K562 (cell line): ENCODE measurements around the gene DDX51. TPM values are rescaled to one million over a fixed set of nuclear protein-coding genes. Genes with fewer than 3 reads are reported as not detected.
A peak's percentile ranks its signal among the peaks of the same experiment; 100 is the strongest.

Experiments
- CBX1 ChIP-seq: sonication (generic); IDR thresholded peaks from 2 replicates; pipeline ENCODE4 v1.6.1; 2016; ENCODE audit warnings: antibody characterized with exemption, low read depth, mild to moderate bottlenecking
- HDAC6 ChIP-seq: IDR thresholded peaks from 2 replicates; pipeline ENCODE4 v1.6.1; 2012; ENCODE audit warnings: low read depth, mild to moderate bottlenecking, control low read depth, inconsistent platforms, low read length, moderate library complexity
- KDM2B ChIP-seq: fragments of 250-450 bp; sonication (Bioruptor Pico); IDR thresholded peaks from 2 replicates; pipeline ENCODE4 v1.8.0; 2021; ENCODE audit warnings: mild to moderate bottlenecking, moderate library complexity
- NFYB ChIP-seq: IDR thresholded peaks from 2 replicates; pipeline ENCODE4 v1.6.1; 2011; ENCODE audit warnings: mild to moderate bottlenecking, moderate library complexity; ENCODE audit not compliant: insufficient read length; ENCODE audit errors: extremely low read depth
- PTTG1 ChIP-seq: fragments of 450-650 bp; IDR thresholded peaks from 2 replicates; pipeline ENCODE4 v1.6.1; 2016; ENCODE audit warnings: low read depth, mild to moderate bottlenecking, missing genetic modification characterization, missing compliant biosample characterization
- RFX5 ChIP-seq: IDR thresholded peaks from 2 replicates; pipeline ENCODE4 v1.6.1; 2011; ENCODE audit warnings: low read depth, mild to moderate bottlenecking, improper control_type of control experiment, low read length
- SREBF1 ChIP-seq: fragments of 150-350 bp; IDR thresholded peaks from 2 replicates; pipeline ENCODE4 v1.6.1; 2014; ENCODE audit warnings: antibody characterized with exemption, low read depth, low read length, borderline replicate concordance
- ZNF778 ChIP-seq: fragments of 450-650 bp; formaldehyde crosslinking; IDR thresholded peaks from 2 replicates; pipeline ENCODE4 v1.4.0; 2020; ENCODE audit warnings: mild to moderate bottlenecking, moderate library complexity
- ZSCAN29 ChIP-seq: fragments of 450-650 bp; IDR thresholded peaks from 2 replicates; pipeline ENCODE4 v1.6.1; 2017
- polyA plus RNA-seq, 8 experiments: library from polyadenylated mRNA; depleted of rRNA in 4 of 8; stranded (reverse) in 5 of 8; unstranded in 3 of 8; fragments of >200 nt; fragmentation: Nextera tagmentation in 2 of 8; fragmentation: Illumina TruSeq in 1 of 8; extraction: Ambion mirVana in 2 of 8; extraction: Trizol in 1 of 8; gene quantifications; 2 replicates each; pipeline versions ENCODE4 v1.2.1 to v1.2.3, GENCODE V29; 2011 to 2014; ENCODE audit warnings: inconsistent platforms in 1 of 8, missing spikeins in 1 of 8
- total RNA-seq, 7 experiments: library from RNA; depleted of rRNA in 6 of 7; stranded (reverse); fragments of >200 nt in 6 of 7; fragmentation: Illumina TruSeq in 2 of 7; extraction: Trizol in 2 of 7; gene quantifications; 2 replicates each; pipeline versions ENCODE4 v1.2.1 to v1.2.3, GENCODE V29; 2011 to 2021; ENCODE audit warnings: low replicate concordance in 1 of 7
- TF ChIP-seq, protein P1 (sequence below): fragments of 250-450 bp; sonication (Bioruptor Pico); IDR thresholded peaks from 2 replicates; pipeline ENCODE4 v1.4.0; 2020; ENCODE audit warnings: mild to moderate bottlenecking, moderate library complexity, borderline replicate concordance
- TF ChIP-seq, protein P2 (sequence below): fragments of 450-650 bp; IDR thresholded peaks from 2 replicates; pipeline ENCODE4 v1.6.1; 2016; ENCODE audit warnings: borderline replicate concordance
- TF ChIP-seq, protein P3 (sequence below): sonication (generic); formaldehyde crosslinking; IDR thresholded peaks from 2 replicates; pipeline ENCODE4 v1.8.0; 2022; ENCODE audit warnings: mild to moderate bottlenecking, low read depth, missing genetic modification reagents
- TF ChIP-seq, protein P4 (sequence below): fragments of 250-450 bp; sonication (Bioruptor Pico); IDR thresholded peaks from 2 replicates; pipeline ENCODE4 v1.5.0; 2020; ENCODE audit warnings: mild to moderate bottlenecking
- TF ChIP-seq, protein P5 (sequence below): fragments of 200-800 bp; sonication (Bioruptor generic); IDR thresholded peaks from 2 replicates; pipeline ENCODE4 v1.6.1; 2016; ENCODE audit warnings: missing genetic modification characterization, missing compliant biosample characterization

Gene DDX51
- total and polyA plus RNA-seq, 9 of the 15 experiments (the other 6 are each of a cell fraction or from before 2014, with no cell fraction given) = 1.1 to 35.9 (median 12.4) TPM

DNA sequence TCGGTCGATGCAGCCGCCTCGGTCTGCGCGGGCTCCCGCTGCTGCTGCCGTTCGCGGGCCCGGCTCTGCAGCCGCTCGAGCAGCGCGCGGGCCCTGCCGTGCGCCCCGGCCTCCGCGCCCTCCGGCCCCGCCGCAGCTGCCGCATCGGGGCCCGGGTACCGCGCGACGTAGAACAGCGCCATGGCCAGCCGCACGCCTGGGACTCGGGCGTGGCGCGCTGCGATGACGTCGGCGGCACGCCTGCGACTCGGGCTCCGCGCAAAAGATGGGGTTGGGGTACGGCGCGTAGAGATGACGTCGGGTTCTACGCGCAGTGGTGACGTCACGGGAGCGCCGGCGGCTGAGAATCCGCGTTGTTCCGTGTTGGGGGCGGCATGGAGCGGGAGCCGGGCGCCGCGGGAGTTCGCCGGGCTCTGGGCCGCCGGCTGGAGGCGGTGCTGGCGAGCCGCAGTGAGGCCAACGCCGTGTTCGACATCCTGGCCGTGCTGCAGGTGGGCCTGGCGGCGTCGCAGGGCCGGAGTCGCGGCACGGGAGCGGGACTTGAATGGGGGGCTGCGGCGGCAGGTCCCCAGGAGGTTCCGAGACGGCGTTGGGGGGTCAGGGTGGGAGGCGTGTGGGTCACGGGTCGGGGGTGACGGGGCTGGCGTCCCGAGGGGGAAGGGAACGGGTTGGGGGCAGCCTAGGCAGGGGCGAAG is at the start of gene DDX51, which contains the start of gene NOC4L (continued):
- TF ChIP-seq, protein P1, sequence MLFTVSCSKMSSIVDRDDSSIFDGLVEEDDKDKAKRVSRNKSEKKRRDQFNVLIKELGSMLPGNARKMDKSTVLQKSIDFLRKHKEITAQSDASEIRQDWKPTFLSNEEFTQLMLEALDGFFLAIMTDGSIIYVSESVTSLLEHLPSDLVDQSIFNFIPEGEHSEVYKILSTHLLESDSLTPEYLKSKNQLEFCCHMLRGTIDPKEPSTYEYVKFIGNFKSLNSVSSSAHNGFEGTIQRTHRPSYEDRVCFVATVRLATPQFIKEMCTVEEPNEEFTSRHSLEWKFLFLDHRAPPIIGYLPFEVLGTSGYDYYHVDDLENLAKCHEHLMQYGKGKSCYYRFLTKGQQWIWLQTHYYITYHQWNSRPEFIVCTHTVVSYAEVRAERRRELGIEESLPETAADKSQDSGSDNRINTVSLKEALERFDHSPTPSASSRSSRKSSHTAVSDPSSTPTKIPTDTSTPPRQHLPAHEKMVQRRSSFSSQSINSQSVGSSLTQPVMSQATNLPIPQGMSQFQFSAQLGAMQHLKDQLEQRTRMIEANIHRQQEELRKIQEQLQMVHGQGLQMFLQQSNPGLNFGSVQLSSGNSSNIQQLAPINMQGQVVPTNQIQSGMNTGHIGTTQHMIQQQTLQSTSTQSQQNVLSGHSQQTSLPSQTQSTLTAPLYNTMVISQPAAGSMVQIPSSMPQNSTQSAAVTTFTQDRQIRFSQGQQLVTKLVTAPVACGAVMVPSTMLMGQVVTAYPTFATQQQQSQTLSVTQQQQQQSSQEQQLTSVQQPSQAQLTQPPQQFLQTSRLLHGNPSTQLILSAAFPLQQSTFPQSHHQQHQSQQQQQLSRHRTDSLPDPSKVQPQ (CRISPR knock-in tag) = no peak
- TF ChIP-seq KDM2B = 0 out of 2 replicates have a peak, but pooled peaks have one; percentile 34
- no peak for TF ChIP-seq SREBF1
- TF ChIP-seq PTTG1 (tag) = no peak
- TF ChIP-seq, protein P2, sequence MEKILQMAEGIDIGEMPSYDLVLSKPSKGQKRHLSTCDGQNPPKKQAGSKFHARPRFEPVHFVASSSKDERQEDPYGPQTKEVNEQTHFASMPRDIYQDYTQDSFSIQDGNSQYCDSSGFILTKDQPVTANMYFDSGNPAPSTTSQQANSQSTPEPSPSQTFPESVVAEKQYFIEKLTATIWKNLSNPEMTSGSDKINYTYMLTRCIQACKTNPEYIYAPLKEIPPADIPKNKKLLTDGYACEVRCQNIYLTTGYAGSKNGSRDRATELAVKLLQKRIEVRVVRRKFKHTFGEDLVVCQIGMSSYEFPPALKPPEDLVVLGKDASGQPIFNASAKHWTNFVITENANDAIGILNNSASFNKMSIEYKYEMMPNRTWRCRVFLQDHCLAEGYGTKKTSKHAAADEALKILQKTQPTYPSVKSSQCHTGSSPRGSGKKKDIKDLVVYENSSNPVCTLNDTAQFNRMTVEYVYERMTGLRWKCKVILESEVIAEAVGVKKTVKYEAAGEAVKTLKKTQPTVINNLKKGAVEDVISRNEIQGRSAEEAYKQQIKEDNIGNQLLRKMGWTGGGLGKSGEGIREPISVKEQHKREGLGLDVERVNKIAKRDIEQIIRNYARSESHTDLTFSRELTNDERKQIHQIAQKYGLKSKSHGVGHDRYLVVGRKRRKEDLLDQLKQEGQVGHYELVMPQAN = peak; percentile 92
- TF ChIP-seq, protein P3, sequence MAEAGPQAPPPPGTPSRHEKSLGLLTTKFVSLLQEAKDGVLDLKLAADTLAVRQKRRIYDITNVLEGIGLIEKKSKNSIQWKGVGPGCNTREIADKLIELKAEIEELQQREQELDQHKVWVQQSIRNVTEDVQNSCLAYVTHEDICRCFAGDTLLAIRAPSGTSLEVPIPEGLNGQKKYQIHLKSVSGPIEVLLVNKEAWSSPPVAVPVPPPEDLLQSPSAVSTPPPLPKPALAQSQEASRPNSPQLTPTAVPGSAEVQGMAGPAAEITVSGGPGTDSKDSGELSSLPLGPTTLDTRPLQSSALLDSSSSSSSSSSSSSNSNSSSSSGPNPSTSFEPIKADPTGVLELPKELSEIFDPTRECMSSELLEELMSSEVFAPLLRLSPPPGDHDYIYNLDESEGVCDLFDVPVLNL (CRISPR knock-in tag) = no peak
- TF ChIP-seq, protein P4, sequence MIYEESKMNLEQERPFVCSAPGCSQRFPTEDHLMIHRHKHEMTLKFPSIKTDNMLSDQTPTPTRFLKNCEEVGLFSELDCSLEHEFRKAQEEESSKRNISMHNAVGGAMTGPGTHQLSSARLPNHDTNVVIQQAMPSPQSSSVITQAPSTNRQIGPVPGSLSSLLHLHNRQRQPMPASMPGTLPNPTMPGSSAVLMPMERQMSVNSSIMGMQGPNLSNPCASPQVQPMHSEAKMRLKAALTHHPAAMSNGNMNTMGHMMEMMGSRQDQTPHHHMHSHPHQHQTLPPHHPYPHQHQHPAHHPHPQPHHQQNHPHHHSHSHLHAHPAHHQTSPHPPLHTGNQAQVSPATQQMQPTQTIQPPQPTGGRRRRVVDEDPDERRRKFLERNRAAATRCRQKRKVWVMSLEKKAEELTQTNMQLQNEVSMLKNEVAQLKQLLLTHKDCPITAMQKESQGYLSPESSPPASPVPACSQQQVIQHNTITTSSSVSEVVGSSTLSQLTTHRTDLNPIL (CRISPR knock-in tag) = no peak
- TF ChIP-seq RFX5 = peak; percentile 69
- no peak for TF ChIP-seq NFYB
- no peak for TF ChIP-seq ZSCAN29
- TF ChIP-seq, protein P5, sequence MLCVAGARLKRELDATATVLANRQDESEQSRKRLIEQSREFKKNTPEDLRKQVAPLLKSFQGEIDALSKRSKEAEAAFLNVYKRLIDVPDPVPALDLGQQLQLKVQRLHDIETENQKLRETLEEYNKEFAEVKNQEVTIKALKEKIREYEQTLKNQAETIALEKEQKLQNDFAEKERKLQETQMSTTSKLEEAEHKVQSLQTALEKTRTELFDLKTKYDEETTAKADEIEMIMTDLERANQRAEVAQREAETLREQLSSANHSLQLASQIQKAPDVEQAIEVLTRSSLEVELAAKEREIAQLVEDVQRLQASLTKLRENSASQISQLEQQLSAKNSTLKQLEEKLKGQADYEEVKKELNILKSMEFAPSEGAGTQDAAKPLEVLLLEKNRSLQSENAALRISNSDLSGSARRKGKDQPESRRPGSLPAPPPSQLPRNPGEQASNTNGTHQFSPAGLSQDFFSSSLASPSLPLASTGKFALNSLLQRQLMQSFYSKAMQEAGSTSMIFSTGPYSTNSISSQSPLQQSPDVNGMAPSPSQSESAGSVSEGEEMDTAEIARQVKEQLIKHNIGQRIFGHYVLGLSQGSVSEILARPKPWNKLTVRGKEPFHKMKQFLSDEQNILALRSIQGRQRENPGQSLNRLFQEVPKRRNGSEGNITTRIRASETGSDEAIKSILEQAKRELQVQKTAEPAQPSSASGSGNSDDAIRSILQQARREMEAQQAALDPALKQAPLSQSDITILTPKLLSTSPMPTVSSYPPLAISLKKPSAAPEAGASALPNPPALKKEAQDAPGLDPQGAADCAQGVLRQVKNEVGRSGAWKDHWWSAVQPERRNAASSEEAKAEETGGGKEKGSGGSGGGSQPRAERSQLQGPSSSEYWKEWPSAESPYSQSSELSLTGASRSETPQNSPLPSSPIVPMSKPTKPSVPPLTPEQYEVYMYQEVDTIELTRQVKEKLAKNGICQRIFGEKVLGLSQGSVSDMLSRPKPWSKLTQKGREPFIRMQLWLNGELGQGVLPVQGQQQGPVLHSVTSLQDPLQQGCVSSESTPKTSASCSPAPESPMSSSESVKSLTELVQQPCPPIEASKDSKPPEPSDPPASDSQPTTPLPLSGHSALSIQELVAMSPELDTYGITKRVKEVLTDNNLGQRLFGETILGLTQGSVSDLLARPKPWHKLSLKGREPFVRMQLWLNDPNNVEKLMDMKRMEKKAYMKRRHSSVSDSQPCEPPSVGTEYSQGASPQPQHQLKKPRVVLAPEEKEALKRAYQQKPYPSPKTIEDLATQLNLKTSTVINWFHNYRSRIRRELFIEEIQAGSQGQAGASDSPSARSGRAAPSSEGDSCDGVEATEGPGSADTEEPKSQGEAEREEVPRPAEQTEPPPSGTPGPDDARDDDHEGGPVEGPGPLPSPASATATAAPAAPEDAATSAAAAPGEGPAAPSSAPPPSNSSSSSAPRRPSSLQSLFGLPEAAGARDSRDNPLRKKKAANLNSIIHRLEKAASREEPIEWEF = no peak
- TF ChIP-seq ZNF778 (CRISPR knock-in tag) = no peak
- TF ChIP-seq CBX1 = peak; percentile 29; the same call in 1 of the 2 replicates
- TF ChIP-seq HDAC6 = no peak
